Measurements from ENCODE around the gene BRD4.
"Not testable (repeated sequence)": the region's sequence is repeated elsewhere in the genome, so short reads cannot be mapped to it uniquely, and the experiment has no call there.

Gene BRD4

DNA sequence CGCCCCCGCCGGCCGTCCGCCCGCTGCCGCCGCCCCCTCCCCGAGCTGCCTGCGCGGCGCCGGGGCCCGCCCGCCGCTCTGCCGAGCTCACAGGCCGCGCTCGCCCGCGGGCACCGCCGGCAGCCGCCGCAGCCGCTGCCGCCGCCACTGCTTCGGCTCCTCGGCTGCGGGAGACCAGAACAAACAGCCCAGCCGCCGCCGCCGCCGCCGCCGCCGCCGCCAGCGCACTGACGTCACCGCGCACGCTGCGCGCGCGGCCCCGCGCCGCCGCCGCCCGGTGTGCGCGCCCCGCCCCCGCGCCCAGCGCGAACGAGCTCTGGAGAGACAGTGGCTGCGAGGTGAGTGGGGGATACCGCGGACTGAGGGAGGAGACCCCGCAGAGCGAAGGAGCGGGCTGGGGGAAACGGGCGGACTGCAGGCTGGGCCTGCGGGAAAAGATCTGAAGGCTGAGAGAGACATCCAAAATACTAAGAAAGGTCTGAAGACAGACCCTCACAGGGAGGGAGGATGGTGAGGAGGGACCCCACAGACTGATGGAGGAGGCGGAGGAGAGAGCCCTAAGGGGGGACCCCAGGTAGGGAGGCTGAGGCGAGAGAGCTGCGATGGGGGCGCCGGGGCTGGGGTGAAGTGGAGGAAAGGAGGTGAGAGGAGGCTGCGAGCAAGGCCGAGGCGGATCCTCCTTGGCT, at the start of gene BRD4:
Gene BRD4, minus strand, starts transcription at position 229 of the 686 bp plus-strand sequence. CDS start 59,440 bp downstream, outside the sequence.
- DNase-seq: peak; percentile 5

DNA sequence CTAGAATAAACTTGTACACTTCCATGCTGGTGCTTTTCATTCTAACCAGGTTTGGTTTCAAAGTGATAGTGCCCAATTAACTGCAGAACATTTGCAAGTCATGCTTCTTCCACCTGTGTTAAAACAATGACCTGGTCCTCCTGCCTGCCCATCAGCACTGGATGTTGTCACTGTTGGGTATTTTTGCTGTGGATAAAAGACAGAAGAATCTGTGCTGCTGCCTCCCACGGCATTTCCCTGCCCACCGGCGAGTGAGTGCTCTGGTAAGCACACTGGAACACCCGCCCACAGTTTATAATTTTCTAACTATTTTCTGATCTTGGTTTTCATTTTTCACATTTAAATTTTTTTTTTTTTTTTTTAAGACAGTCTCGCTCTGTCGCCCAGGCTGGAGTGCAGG, 49.5 kb upstream of the BRD4 start:
- no peak for DNase-seq

DNA sequence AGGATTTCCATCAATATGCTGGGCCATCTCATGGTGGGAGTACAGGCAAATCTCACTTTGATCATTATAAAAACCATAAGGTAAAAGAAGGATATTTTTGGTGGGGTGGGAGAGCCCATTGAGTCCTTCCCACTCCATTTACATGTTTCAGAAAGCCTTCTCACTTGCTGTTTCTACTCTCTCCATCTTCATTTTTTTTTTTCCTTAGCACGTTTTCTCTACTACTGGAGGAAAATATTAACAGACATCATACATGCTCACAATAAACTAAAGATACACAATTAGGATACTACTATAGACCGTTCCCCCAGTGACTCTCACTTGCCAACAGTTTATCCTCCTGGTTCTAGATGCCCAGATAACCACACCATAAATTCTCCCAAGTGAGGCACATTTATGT, 49.1 kb upstream of the BRD4 start:
- DNase-seq: no peak

DNA sequence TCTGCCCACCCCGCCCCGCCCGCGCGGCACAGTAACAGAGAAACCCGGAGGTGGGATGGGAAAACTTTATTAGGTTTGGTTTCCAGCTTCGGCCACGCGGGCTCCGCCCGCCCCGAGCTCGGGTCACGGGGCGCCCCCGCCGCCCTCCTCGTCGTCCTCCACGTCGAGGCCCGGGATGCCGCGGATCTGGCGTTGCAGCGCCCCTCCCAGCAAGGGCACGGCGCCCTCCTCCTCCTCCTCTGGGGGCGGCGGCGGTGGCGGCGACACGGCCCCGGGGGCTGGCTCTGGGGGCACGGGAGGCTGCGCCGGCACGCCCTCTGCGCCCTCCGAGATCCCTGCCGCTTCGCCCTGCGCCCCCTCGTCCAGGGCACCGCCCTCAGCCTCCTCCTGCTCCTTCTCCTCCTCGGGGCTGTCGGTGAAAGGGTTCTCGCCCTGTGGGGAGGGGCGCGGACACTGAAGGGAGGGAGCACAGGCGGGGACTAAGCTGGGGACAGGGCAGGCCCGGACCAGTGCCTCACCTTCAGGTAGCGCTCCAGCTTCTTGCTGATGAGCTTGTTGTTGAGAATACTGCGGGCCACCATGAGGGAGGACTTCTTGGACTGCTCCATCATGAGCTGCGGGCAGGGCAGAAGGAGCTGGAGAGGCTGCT, 47.8 kb upstream of the BRD4 start:
- no peak for DNase-seq

DNA sequence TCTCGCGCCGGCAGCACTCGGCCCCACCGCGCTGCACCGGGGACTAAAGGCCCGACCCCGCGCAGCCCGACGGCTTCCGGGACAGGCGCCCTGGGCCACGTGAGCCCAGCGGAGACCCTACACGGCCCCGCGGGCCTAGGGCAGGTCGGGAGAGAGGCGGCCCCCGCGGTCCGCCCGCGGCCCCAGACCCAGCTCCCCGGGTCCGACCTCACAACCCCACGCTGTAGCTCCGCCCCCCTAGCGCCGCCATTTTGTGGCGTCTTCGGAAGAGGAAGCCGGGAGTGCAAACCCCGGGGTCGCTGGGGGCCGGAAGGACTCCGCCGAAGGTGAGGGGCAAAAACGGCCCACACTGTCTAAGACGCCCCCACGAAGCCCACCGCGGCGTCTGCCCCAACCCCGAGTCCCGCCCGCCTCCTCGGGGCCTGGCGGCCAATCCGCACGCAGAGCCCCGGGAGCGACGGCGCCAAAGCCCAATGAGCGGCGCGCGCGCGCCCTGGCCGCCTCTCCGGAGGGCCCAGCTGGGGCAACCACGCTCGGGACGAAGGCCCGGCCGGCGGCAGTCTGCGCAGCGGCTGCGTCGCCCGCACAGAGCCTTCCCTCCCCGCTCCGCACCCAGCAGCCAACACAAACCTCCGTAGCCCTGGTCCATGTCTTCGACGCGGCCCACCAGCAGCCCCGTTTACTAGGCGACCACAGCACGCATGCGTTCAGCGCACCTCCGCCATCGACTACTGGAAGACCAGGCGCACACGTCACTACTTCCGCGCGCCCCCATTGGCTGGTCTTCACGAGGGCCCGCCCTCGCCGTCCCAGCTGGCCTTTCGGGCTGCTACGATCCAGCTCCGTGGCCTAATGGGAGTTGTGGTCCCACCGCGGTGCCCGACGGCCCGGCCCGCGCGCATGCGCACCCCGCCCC, 47.0 kb upstream of the BRD4 start, which contains the start of gene AKAP8:
Gene AKAP8, minus strand, starts transcription at position 705 of the 916 bp plus-strand sequence. Its CDS starts 56 bp downstream, at position 649.
- DNase-seq: peak; percentile 91

DNA sequence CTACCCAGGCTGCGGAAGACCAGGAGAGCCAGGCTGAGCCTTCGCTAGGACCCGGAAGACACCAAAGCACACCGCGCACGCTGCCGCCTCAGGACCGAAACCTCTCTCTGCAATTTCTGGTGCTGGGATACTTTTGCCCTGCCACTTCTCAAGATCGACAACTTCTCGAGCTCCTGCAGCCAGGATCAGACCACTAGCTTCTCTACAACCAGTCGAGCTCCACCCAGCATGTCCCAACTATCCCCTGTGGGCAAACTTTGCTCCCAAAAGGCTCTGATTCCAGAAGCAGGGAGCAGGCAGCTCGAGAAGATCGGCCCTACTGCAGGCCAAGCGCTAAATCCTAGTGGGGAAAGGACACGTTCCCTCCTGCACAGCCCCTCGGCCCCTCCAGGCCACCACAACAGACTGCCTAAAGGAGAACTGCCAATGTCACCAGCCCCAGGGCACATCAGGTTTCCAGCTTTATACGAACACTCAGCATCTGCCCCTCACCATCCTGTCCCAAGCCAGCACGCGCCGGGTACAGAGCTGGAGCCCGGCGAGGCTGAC, 46.3 kb upstream of the BRD4 start:
- no peak for DNase-seq

DNA sequence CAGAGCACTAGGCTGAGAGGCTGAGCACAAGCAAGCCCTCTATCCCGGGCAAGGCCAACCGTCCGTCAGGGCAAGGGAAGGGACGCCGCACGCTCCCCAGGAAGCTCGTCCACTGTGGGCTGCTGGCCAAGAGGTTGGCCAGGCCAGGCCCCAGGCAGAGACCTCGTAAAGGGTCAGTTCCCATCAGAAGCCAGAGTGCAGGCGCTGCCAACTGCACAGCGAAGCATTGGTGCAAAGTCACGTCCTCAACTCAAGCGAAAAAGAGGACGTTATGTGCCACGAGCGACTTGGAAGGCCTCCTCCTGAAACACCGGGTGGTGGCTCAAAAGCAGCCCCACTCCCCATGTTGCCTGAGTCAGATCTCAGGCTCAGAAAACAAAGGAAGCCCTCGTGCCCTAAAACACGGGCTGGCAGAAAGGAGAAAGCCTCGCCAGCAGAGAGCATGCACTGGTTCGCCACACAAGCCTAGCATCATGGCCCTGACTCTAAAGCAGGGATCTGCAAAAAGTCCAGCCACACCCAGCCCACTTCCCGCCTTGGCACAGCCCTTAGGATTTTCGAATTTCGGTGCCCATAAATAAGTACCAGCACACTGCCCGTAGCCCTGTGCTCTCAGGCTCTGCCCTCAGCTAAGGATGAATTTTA, 42.6 kb upstream of the BRD4 start:
- DNase-seq: no peak

DNA sequence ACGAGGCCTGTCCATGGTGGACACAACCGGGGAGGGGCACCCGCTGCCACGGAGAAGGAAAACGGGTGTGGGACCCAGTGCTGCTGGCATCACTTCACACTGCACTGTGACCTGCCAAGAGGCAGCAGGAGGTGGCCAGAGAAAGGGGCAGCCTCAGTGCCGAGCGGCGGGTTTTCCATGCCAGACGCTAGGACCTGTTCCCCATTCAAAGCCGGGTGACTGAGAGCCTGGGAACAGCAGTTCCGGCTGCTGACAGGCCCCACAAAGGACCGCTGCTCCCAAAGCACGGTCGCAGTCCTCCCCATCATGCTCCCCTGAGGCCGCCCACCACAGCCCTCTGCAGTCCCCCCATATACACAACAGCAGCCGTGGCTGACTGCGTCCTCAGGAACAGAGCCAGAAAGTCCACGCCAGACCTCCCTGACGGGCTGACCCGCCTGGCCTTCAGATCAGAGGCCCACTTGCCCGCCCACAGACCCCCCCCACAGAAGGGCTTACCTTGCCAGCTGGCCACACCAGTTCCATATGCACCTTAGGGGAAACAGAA, 41.8 kb upstream of the BRD4 start:
- DNase-seq: no peak

DNA sequence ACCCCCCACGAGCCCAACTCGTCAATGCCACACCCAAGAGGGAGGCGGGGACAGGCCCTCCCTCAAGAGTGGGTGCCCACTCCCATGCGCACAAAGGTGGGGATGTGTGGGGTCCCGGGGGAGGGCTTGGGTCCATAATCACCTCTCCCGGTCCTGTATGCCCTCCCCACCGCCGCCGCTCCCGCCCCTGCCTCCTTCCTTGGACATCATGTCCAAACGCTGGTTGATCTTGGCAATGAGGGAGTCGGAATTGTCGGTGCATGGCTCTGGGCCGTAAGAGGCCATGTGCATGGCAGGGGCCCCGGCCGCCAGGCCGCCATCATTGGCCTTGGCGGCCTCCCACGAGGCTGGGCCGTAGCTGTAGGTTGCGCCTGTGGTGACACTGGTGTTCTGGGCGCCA, 41.3 kb upstream of the BRD4 start:
- DNase-seq: no peak

DNA sequence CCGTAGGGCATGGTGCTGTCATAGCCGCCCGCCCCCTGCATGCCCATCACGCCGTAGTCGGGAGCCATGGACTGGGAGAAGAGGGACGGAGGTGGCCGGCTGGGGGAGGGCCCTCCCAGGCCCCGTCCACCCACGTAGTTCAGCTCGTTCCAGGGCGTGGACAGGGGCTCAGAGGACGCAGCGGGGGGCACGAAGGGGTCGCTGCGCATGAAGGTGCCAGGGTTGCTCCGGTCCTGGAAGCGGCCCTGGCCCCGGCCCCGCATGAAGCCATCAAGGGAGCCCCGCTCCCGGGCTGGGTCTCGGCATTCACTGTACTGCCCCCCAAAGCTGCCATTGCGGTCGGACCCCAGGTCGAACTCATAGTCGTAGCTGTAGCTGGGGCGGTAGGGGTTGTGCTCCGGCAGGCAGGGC, 40.6 kb upstream of the BRD4 start:
- DNase-seq: no peak

DNA sequence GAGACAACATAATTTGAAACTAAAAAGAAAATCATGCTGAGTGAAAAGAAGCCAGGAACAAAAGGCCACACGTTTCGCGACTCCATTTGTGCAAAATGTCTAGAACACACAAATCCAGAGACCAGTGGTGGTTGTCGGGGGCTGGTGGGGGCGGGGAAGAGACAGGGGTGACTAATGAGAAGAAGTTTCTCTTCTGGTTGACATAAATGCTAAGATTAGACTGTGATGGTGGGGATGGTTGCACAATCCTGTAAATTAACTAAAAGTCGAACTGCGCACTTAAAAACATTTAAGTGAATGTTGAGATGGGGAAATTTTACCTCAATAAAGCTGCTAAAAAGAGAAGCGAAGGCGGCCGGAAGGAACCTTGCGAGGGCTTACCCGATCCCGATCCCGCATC, 40.1 kb upstream of the BRD4 start:
- no peak for DNase-seq

DNA sequence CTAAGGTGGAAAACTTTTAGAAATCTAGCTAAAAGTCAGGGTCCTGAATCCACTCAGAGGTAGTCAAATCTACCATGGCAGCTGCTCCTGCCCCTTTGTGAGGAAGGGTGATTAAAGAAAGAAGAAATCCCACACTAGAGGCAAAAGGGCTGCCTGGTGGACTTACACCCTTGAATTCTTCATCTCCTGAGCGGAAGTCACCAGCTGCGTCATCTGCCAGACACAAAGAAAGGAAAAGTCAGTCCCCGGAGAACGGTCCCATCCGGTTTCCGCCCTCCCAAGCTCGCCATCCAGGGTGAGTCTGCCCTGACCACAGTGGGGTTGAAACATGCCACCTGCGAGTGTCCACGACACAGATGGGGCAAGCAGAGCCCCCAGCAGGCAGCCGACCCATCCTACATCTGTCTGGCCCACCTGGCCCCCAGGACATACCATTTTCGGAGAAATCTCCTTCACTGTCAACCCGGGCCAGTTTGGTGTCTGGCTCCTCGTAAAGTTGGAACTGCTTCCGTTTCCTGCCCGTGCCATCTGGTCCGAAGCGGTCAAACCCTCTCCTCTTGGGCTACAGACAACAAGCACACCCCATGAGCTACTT, 39.5 kb upstream of the BRD4 start:
- DNase-seq: no peak

DNA sequence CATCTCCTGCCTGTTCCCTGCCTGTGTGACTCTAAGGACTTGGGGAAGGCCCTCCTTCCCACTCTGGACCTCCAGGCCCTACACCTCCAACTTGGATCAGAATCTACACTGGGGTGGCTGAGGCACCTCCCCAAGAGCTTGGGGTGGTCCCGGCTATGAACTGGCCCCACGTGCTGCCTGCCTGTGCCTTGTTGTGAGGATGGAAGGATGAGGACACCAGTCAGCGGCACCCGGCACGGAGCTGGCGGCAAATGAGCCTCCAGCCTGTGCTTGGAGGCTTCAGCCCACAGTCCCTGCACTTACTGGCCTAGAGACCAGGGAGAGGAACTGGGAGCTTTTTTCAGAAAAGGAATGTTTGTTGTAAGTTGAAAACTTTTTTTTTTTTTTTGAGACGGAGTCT, 38.8 kb upstream of the BRD4 start:
- DNase-seq: no peak

DNA sequence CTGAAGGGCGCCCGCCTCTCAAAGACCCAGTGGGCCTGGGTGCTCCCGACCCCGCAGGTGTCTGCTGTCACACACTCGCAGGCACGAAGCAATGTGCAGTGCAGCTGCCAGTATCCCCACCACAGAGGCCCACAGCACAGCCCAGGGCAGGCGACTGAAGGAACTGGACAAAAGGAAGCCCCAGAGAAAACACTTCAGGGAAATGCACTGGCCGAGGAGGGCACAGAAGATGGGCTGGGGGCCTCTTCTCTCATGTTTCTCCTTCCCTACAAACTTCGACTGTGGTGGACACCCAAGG, 37.2 kb upstream of the BRD4 start:
- no peak for DNase-seq

DNA sequence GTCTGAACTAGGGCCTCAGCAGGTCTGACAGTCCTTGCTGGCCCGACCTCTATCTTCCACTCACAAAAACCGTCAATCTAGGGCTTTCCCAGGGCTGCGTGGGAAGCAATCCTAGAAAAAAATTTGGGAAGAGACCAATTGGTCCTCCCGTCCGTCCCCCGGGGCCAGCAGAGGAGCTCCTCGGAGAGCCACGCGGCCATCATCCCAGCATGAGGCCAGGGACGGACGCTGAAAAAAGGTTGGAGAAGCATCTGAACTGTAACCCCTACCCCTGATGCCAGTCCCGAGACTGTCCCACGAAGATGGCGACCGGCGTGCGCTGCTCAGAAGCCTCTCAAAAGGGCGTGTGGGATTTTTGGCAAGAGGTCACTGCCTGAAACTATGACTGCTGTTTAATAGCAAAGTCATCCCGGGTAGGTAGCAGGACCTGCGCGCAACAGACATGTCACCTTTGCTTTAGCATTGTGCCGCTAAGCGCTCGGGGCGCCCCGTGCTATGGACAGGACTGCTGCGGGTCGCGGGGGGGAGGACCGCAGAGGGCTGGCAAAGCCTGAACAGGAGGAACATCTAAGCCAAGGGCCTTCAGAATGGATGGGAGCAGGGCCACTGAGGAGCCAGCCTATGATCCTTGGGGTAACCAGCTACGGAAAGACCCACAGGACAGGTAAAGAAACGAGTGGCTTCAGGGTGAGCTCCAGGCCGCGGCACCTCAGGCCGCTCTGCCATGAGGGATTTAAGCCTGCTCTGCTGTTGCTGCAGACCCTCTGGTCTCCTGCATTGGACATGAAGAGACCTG, 36.7 kb upstream of the BRD4 start:
- no peak for DNase-seq

DNA sequence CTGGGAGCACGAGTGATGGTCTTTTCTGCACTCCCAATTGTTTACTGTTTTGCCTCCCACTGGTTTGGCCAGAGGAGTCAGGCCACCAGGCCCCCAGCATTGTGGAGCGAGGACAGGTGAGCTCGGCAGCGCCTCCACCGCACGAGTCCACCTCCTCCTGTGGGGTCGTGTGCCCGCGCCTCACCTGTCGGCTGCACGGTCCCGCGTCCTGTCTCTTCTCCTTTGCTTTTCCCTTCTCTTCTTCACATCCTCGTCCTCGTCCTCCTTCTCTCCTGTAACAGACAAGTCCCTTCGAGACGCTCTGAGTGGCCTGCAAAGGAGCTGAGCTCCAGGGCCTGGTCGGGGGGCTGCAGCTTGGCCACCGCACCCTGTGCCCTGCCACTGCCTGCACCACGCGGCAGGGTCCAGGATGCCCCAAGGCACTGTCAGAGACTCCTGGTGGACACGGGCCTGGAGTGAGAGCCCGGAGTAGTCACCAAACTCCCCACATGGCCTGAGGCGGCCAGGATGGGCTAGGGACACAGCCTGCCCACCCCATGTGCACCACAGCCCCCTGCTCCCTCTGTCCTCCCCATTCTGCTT, 35.8 kb upstream of the BRD4 start:
- no peak for DNase-seq

DNA sequence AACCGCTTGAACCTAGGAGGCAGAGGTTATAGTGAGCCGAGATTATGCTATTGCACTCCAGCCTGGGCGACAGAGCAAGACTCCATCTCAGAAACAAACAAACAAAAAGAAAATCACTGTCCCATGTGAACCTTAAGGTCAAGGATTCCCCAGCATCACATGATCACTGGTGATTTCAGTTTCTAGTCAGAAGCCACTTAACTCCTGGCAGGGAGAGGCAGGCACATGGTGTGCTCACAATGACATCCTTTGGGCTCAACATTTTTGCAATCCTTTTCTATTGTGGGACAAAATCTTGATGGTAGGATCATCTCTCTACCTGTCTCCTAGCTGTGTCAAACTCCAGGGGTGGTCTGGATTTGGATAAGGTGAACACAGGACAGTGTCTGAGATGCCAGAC, 35.1 kb upstream of the BRD4 start:
- DNase-seq: no peak

DNA sequence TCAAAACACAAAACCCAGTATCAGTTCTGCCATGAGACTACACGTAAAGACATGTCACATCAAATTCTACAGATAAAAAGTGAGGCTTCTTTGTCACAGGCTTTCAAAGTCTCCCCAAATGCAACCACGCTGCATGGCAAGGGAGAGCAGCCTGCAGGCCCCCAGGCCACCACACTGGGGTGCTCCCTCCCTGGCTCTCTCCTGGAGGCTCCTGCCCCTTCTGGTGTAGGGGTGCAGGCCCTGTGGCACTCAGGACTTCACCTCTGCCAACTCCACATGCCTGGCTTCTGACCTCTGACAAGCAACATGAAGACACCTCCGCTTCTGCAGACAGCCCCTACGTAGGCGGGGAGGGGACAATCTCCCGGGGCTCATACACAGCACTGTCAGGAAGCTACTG, 32.9 kb upstream of the BRD4 start:
- DNase-seq: no peak

DNA sequence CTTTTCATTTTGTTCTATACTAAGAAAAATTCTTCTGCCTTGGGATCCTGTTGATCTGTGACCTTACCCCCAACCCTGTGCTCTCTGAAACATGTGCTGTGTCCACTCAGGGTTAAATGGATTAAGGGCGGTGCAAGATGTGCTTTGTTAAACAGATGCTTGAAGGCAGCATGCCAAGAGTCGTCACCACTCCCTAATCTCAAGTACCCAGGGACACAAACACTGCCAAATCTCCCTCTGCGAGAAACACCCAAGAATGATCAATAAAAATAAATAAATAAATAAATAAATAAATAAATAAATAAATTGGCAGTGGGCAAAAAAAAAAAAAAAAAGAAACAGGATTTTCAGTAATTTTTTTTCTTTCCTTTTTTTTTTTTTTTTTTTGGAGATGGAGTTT, 31.5 kb upstream of the BRD4 start:
- DNase-seq: not testable (repeated sequence)

DNA sequence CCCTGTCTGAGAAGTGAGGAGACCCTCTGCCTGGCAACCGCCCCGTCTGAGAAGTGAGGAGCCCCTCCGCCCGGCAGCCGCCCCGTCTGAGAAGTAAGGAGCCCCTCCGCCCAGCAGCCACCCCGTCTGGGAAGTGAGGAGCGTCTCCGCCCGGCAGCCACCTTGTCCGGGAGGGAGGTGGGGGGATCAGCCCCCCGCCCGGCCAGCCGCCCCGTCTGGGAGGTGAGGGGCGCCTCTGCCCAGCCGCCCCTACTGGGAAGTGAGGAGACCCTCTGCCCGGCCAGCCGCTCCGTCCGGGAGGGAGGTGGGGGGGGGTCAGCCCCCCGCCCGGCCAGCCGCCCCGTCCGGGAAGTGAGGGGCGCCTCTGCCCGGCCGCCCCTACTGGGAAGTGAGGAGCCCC, 30.7 kb upstream of the BRD4 start:
- DNase-seq: not testable (repeated sequence)

DNA sequence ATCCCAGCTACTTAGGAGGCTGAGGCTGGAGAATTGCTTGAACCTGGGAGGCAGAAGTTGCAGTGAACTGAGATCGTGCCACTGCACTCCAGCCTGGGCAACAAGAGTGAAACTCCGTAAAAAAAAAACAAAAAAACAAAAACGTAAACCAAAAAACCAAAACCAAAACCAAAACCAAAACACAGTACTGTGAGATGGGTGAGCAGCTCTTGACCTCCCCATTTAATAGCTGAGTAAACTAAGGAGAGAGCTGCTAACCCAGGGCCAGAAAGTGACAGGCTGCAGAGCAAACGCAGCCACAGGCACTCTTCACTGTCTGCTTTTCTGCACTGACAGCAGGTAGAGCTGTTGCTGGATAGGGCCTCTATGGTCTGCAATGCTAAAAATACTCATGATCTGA, 27.7 kb upstream of the BRD4 start:
- DNase-seq: not testable (repeated sequence)
